Measurements from ENCODE around the gene ZCCHC10. TPM values are rescaled to one million over a fixed set of nuclear protein-coding genes. Genes with fewer than 3 reads are reported as not detected.

Gene ZCCHC10
- total and polyA plus RNA-seq, 9 of the 15 experiments (the other 6 are each of a cell fraction or from before 2014, with no cell fraction given), result 11.9 to 146 (median 51.8) TPM

DNA sequence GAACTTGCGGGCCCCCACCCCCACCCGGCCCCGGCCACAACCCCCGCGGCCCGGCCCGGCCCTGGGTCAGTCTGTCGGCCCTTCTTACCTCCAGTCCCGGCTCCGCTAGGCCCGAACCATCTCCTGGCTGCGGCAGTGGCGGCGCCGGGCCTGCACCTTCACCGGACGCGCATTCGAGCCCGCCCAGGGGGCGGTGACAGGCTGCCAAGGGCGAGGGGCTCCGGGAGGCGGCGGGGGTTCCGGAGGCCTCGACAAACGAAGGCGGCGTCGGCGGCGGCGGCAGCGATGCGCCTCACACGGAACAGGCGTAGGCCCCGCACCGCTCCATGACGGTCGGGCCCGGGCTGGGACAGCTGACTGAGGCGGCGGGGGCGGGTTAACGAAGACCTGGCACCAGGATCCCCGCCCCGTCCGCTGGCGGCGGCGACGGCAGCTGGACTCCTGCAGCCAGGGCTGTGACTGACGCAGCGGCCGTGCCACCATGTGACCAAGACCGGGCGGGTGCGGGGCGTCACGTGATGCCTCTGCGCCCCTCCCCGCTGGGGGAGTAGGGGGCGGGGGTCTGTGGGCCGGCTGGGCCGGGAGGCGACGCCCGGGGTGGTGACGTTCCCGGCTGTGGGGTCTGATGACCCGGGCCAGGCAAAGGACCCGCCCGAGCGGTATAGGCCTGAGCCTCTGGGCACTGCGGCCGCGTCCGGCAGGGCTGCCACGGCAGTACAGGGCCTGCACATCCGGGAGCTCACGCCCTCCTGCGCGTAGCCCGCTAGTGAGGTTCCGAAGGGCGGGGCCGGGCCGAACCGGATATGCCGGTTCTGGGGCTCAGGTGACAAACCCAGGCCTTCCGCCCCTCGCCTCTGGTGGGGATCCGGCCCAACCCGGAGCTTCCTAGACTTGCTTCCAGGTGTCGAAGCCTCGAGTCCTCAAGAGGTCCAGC, 62.9 kb downstream of the ZCCHC10 start, which contains the start of gene AFF4 (continued):
- TF ChIP-seq ZKSCAN8 (CRISPR knock-in tag; IDR thresholded peaks at IDR 0.05), result no peak; the same call in 1 of the 2 replicates
- no peak for TF ChIP-seq MEF2A (IDR thresholded peaks at IDR 0.05; ENCODE audit: control insufficient read depth, low read depth, low read length)
- peak; percentile 90 for TF ChIP-seq TAF1 (IDR thresholded peaks at IDR 0.05; ENCODE audit: control insufficient read depth, extremely low read depth, insufficient read depth, low read length, severe bottlenecking)
- TF ChIP-seq HES1 (IDR thresholded peaks at IDR 0.05; ENCODE audit: low read depth), result no peak
- TF ChIP-seq ZNF444 (CRISPR knock-in tag; IDR thresholded peaks at IDR 0.05), result peak; percentile 7; the same call in 1 of the 2 replicates
- TF ChIP-seq MAZ (CRISPR knock-in tag; conservative IDR thresholded peaks at IDR 0.05 in 1 of 2, IDR thresholded peaks at IDR 0.05 in 1 of 2), result peak; percentile 99
- TF ChIP-seq ZNF174 (CRISPR knock-in tag; IDR thresholded peaks at IDR 0.05), result no peak
- peak; percentile 60; the same call in 1 of the 2 replicates for TF ChIP-seq E2F1 (CRISPR knock-in tag; IDR thresholded peaks at IDR 0.05)
- TF ChIP-seq, protein P1, sequence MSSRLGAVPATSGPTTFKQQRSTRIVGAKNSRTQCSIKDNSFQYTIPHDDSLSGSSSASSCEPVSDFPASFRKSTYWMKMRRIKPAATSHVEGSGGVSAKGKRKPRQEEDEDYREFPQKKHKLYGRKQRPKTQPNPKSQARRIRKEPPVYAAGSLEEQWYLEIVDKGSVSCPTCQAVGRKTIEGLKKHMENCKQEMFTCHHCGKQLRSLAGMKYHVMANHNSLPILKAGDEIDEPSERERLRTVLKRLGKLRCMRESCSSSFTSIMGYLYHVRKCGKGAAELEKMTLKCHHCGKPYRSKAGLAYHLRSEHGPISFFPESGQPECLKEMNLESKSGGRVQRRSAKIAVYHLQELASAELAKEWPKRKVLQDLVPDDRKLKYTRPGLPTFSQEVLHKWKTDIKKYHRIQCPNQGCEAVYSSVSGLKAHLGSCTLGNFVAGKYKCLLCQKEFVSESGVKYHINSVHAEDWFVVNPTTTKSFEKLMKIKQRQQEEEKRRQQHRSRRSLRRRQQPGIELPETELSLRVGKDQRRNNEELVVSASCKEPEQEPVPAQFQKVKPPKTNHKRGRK (tag; IDR thresholded peaks at IDR 0.05), result no peak
- TF ChIP-seq ZNF57 (CRISPR knock-in tag; IDR thresholded peaks at IDR 0.05), result no peak
- TF ChIP-seq ESRRB (CRISPR knock-in tag; IDR thresholded peaks at IDR 0.05; ENCODE audit: borderline replicate concordance), result no peak
- TF ChIP-seq NCOA1 (IDR thresholded peaks at IDR 0.05; ENCODE audit: low read depth), result no peak; the same call in 1 of the 2 replicates
- no peak for TF ChIP-seq ZNF146 (CRISPR knock-in tag; IDR thresholded peaks at IDR 0.05; ENCODE audit: unreplicated experiment)
- TF ChIP-seq ZNF717 (CRISPR knock-in tag; IDR thresholded peaks at IDR 0.05), result no peak
- no peak for TF ChIP-seq JUNB (CRISPR knock-in tag; conservative IDR thresholded peaks at IDR 0.05)
- no peak for TF ChIP-seq ZBTB49 (CRISPR knock-in tag; IDR thresholded peaks at IDR 0.05; ENCODE audit: borderline replicate concordance)
- TF ChIP-seq E4F1 (CRISPR knock-in tag; IDR thresholded peaks at IDR 0.05; ENCODE audit: borderline replicate concordance), result no peak
- no peak for TF ChIP-seq IRF2 (CRISPR knock-in tag; IDR thresholded peaks at IDR 0.05)
